Measurements from ENCODE around the gene MACF1.
"Not testable (repeated sequence)": the region's sequence is repeated elsewhere in the genome, so short reads cannot be mapped to it uniquely, and the experiment has no call there.

GRCh38 chr1:39450041-39450440, 245.5 kb downstream of the MACF1 start:
- TF ChIP-seq CTCF, POLR2A (IDR thresholded peaks at IDR 0.05): not testable (repeated sequence)
